ENCODE data around the gene DCAF17.
"Not testable (repeated sequence)": the region's sequence is repeated elsewhere in the genome, so short reads cannot be mapped to it uniquely, and the experiment has no call there.

The DCAF17 gene

GRCh38 chr2:171515672-171516298 is 81.8 kb downstream of the DCAF17 start:
- no peak for FAIRE-seq

GRCh38 chr2:171516793-171517192 is 82.8 kb downstream of the DCAF17 start:
- FAIRE-seq: no peak

GRCh38 chr2:171520471-171520870 is 86.4 kb downstream of the DCAF17 start:
- no peak for FAIRE-seq

- no peak for FAIRE-seq
These were observed 87.5 kb downstream of the DCAF17 start for GRCh38 chr2:171521361-171522051.

GRCh38 chr2:171522052-171522787 is 88.2 kb downstream of the DCAF17 start, which contains the start of gene CYBRD1:
Gene CYBRD1 (plus strand): TSS chr2:171522474. CDS start chr2:171522546, 72 bp downstream.
- FAIRE-seq: no peak

- FAIRE-seq: no peak
These were observed 88.7 kb downstream of the DCAF17 start for GRCh38 chr2:171522788-171523087.

- FAIRE-seq: no peak
These were observed 89.3 kb downstream of the DCAF17 start for GRCh38 chr2:171523088-171524017.

GRCh38 chr2:171524018-171524401 is 90.0 kb downstream of the DCAF17 start:
- FAIRE-seq: no peak

- no peak for FAIRE-seq
These were observed 95.9 kb downstream of the DCAF17 start for GRCh38 chr2:171529914-171530313.

GRCh38 chr2:171530378-171530777 is 96.4 kb downstream of the DCAF17 start:
- no peak for FAIRE-seq

GRCh38 chr2:171530859-171531258 is 96.8 kb downstream of the DCAF17 start:
- FAIRE-seq: not testable (repeated sequence)

GRCh38 chr2:171531291-171531690 is 97.3 kb downstream of the DCAF17 start:
- no peak for FAIRE-seq

GRCh38 chr2:171531836-171532450 is 97.9 kb downstream of the DCAF17 start:
- no peak for FAIRE-seq

GRCh38 chr2:171533331-171533730 is 99.3 kb downstream of the DCAF17 start:
- no peak for FAIRE-seq
